Stomach (tissue), 9 donors: ENCODE measurements around the gene KMT5B. TPM values are rescaled to one million over a fixed set of nuclear protein-coding genes. Genes with fewer than 3 reads are reported as not detected.

ENCODE experiments used
- DNase-seq, 2 donors: peaks; one replicate each; pipeline versions ENCODE4 v3.0.0 to v3.0.0-alpha.2; 2013 to 2019
- H3K27ac ChIP-seq, 5 donors: fragments of 200-600 bp in 4 of 5; sonication (generic) in 4 of 5; one replicate each; pipeline ENCODE4 v1.5.1; 2013 to 2019; ENCODE audit warnings: mild to moderate bottlenecking in 1 of 5, moderate library complexity in 1 of 5
- H3K27me3 ChIP-seq, 3 donors: fragments of 200-600 bp; sonication (generic); one replicate each; pipeline ENCODE4 v1.5.1; 2017 to 2019; ENCODE audit warnings: mixed run types in 1 of 3
- H3K36me3 ChIP-seq, 4 donors: fragments of 200-600 bp; sonication (generic); 1 replicate in 3 of 4; 2 replicates in 1 of 4; pipeline ENCODE4 v1.5.1; 2016 to 2019
- H3K4me1 ChIP-seq, 4 donors: fragments of 200-600 bp; sonication (generic); one replicate each; pipeline ENCODE4 v1.5.1; 2016 to 2019
- H3K4me3 ChIP-seq, 4 donors: fragments of 200-600 bp; sonication (generic) in 3 of 4; one replicate each; pipeline ENCODE4 v1.5.1; 2016 to 2019; ENCODE audit warnings: mild to moderate bottlenecking in 1 of 4
- H3K9me3 ChIP-seq, 4 donors: fragments of 200-600 bp; sonication (generic); one replicate each; pipeline ENCODE4 v1.5.1; 2016 to 2019
- CTCF ChIP-seq, 7 experiments: fragments of 450-650 bp in 4 of 7; fragments of 200-600 bp in 3 of 7; sonication (generic) in 3 of 7; IDR thresholded peaks; one replicate each; pipeline ENCODE4 v1.5.1; 2016 to 2019; ENCODE audit warnings: antibody characterized with exemption in 7 of 7, control low read depth in 2 of 7, mild to moderate bottlenecking in 1 of 7
- EP300 ChIP-seq: sonication (generic); formaldehyde crosslinking; IDR thresholded peaks from one replicate; pipeline ENCODE4 v1.6.1; 2017; ENCODE audit warnings: antibody characterized with exemption
- POLR2A ChIP-seq, 4 donors: fragments of 450-650 bp; IDR thresholded peaks; one replicate each; pipeline ENCODE4 v1.6.1; 2016; ENCODE audit warnings: antibody characterized with exemption in 4 of 4, control low read depth in 2 of 4, mild to moderate bottlenecking in 1 of 4, moderate library complexity in 1 of 4
- POLR2AphosphoS5 ChIP-seq, 3 donors: sonication (generic); formaldehyde crosslinking; IDR thresholded peaks; one replicate each; pipeline ENCODE4 v1.6.1; 2016; ENCODE audit warnings: antibody characterized with exemption in 3 of 3
- WGBS, 5 donors: extraction: QIAGEN DNeasy Blood & Tissue Kit in 3 of 5; methylation state at CpG; one replicate each; pipeline versions ENCODE4 v1.1.5 to v1.1.7; 2013 to 2018; 5-methylcytosine and 5-hydroxymethylcytosine counted together
- intact Hi-C: fragments of 100-400 bp; cut with DNase I; formaldehyde crosslinking; loops from one replicate; pipeline ENCODE4 v1.15.1; 2023; ENCODE audit warnings: low total_unique reads
- polyA plus RNA-seq, 3 donors: library from polyadenylated mRNA; stranded (reverse); fragments of 200-250 nt; gene quantifications; one replicate each; pipeline ENCODE4 v1.2.3, GENCODE V29; 2013
- total RNA-seq, 5 donors: library from RNA; depleted of rRNA; stranded (reverse); fragments of >200 nt; gene quantifications; one replicate each; pipeline versions ENCODE4 v1.1.0 to v1.2.3, GENCODE V29; 2014 to 2016
- donor health status: healthy with polysubstance abuse.
- donor health status: Bipolar disorder and iron deficiency.
- donor health status: healthy.

The KMT5B gene
- total and polyA plus RNA-seq, 8 donors = 14.3 to 52.7 (median 25.1) TPM

GRCh38 chr11:68189888-68190287 is 23.2 kb downstream of the KMT5B start:
- no peak overlapping the region for H3K27ac ChIP-seq
- WGBS, 5 donors = 79 to 87% (median 85%) methylated on average over 3 of the region's 3 CpGs
- H3K4me1 ChIP-seq = peaks cover 18 to 54% (median 36%) of the 10 kb centered on the region in 4 donors
- TF ChIP-seq POLR2AphosphoS5 (IDR thresholded peaks at IDR 0.05) (no peak), POLR2A (IDR thresholded peaks at IDR 0.05) (no peak), CTCF (IDR thresholded peaks at IDR 0.05) (no peak), EP300 (no peak)
- H3K4me3 ChIP-seq = no peak overlapping the region
- peaks cover 6 to 29% (median 20%) of the 10 kb centered on the region in 4 donors for H3K36me3 ChIP-seq
- H3K27me3 ChIP-seq = no peaks in the 10 kb centered on the region
- DNase-seq = no peak
- intact Hi-C loops = no loop called here
- H3K9me3 ChIP-seq = no peaks in the 10 kb centered on the region

- intact Hi-C loops = no loop called here
- TF ChIP-seq POLR2AphosphoS5 (IDR thresholded peaks at IDR 0.05) (no peak), EP300 (no peak), CTCF (IDR thresholded peaks at IDR 0.05) (no peak), POLR2A (IDR thresholded peaks at IDR 0.05) (no peak)
- 68 to 78% (median 69%) methylated on average over 3 of the region's 3 CpGs for WGBS, 5 donors
These were observed 24.0 kb downstream of the KMT5B start for GRCh38 chr11:68189082-68189481.

GRCh38 chr11:68186061-68186460 is 27.0 kb downstream of the KMT5B start:
- Histone ChIP-seq H3K4me3 (no peak overlapping the region), H3K27me3 (no peaks in the 10 kb centered on the region), H3K9me3 (no peaks in the 10 kb centered on the region), H3K4me1 (peaks cover 5 to 38% (median 20%) of the 10 kb centered on the region in 4 donors), H3K27ac (no peak overlapping the region), H3K36me3 (peaks cover 20 to 63% (median 50%) of the 10 kb centered on the region in 4 donors)
- DNase-seq = no peak
- intact Hi-C loops = no loop called here
- 70 to 79% (median 75%) methylated on average over 6 of the region's 6 CpGs for WGBS, 5 donors
- no peak for TF ChIP-seq POLR2AphosphoS5 (IDR thresholded peaks at IDR 0.05)
- no peak for TF ChIP-seq POLR2A (IDR thresholded peaks at IDR 0.05)
- no peak for TF ChIP-seq CTCF (IDR thresholded peaks at IDR 0.05)
- TF ChIP-seq EP300 = no peak

More at GRCh38 chr11:68189082-68189481, 24.0 kb downstream of the KMT5B start:
- H3K4me1 ChIP-seq = peaks cover 18 to 48% (median 32%) of the 10 kb centered on the region in 4 donors
- no peaks in the 10 kb centered on the region for H3K27me3 ChIP-seq
- no peak for DNase-seq
- H3K4me3 ChIP-seq = no peak overlapping the region
- peaks cover 8 to 37% (median 28%) of the 10 kb centered on the region in 4 donors for H3K36me3 ChIP-seq
- no peak overlapping the region for H3K27ac ChIP-seq
- no peaks in the 10 kb centered on the region for H3K9me3 ChIP-seq

- Histone ChIP-seq H3K4me1 (peaks cover 0 to 22% (median 7%) of the 10 kb centered on the region in 4 donors), H3K4me3 (no peak overlapping the region), H3K36me3 (peaks cover 26 to 96% (median 73%) of the 10 kb centered on the region in 4 donors), H3K27me3 (no peaks in the 10 kb centered on the region), H3K9me3 (no peaks in the 10 kb centered on the region), H3K27ac (peak overlapping the region in 4 of 5 donors; percentile 14 to 72 (median 34))
- intact Hi-C loops = no loop called here
- peak in 1 of 2 donors; percentile 66 for DNase-seq
- 43 to 60% (median 57%) methylated on average over 7 of the region's 7 CpGs for WGBS, 5 donors
- TF ChIP-seq CTCF (IDR thresholded peaks at IDR 0.05) = no peak
- TF ChIP-seq POLR2AphosphoS5 (IDR thresholded peaks at IDR 0.05) = peak in 1 of 3 donors; percentile 46
These were observed 31.2 kb downstream of the KMT5B start for GRCh38 chr11:68181719-68182451.
